OCI-LY7 (cell line): ENCODE measurements around the gene RARA. TPM values are rescaled to one million over a fixed set of nuclear protein-coding genes. Genes with fewer than 3 reads are reported as not detected.

Experiments used
- BruUV-seq: library from RNA; stranded (reverse); fragments of 400-500 nt; replicated peaks from 2 replicates; lab custom pipeline; 2021; lab: Mats Ljungman, UMichigan
- CTCF ChIA-PET: fragments of 300-600 bp; sonication (Branson Sonifier 250); formaldehyde crosslinking; loops from one replicate; lab custom pipeline; 2022; ENCODE audit warnings: antibody characterized with exemption; ENCODE audit not compliant: unreplicated experiment; lab: Charles Lee
- POLR2A ChIA-PET: fragments of 300-600 bp; sonication (Branson Sonifier 250); formaldehyde crosslinking; loops from one replicate; lab custom pipeline; 2022; ENCODE audit warnings: antibody characterized with exemption; lab: Charles Lee
- DNase-seq: peaks from one replicate; pipeline ENCODE4 v3.0.0-alpha.2; 2015; ENCODE audit warnings: low spot score
- H2AFZ ChIP-seq: fragments of 200-600 bp; sonication (generic), shearing (Covaris generic); 2 replicates; pipeline ENCODE4 v1.6.1; 2014; ENCODE audit warnings: mild to moderate bottlenecking, antibody characterized with exemption, low read length, moderate library complexity
- H3K27ac ChIP-seq: fragments of 200-600 bp; sonication (generic); 2 replicates; pipeline ENCODE4 v1.5.1; 2014; ENCODE audit warnings: mixed run types, low read depth, mild to moderate bottlenecking, moderate library complexity, low read length, inconsistent platforms; ENCODE audit not compliant: poor library complexity, severe bottlenecking
- H3K36me3 ChIP-seq: fragments of 200-600 bp; sonication (generic); 2 replicates; pipeline ENCODE4 v1.6.1; 2014; ENCODE audit warnings: mild to moderate bottlenecking, antibody characterized with exemption, low read length, moderate library complexity, mixed read lengths; ENCODE audit not compliant: insufficient read depth
- H3K4me1 ChIP-seq: fragments of 200-600 bp; sonication (generic); 2 replicates; pipeline ENCODE4 v1.5.1; 2014; ENCODE audit warnings: mild to moderate bottlenecking, low read length; ENCODE audit not compliant: insufficient read depth, poor library complexity, severe bottlenecking
- H3K4me2 ChIP-seq: fragments of 200-600 bp; sonication (generic); 2 replicates; pipeline ENCODE4 v1.6.1; 2014; ENCODE audit warnings: mild to moderate bottlenecking, low read length
- H3K4me3 ChIP-seq: fragments of 200-600 bp; sonication (generic); 2 replicates; pipeline ENCODE4 v1.5.1; 2014; ENCODE audit warnings: mild to moderate bottlenecking, low read depth, low read length; ENCODE audit not compliant: poor library complexity, severe bottlenecking
- H3K79me2 ChIP-seq: fragments of 200-600 bp; sonication (generic); 2 replicates; pipeline ENCODE4 v1.6.1; 2016; ENCODE audit warnings: low read depth, mild to moderate bottlenecking, low read length, moderate library complexity, mixed read lengths; ENCODE audit not compliant: insufficient read depth
- H3K9me2 ChIP-seq: fragments of 200-600 bp; sonication (generic); 2 replicates; pipeline ENCODE4 v1.6.1; 2016; ENCODE audit warnings: mild to moderate bottlenecking, low read length, mixed read lengths; ENCODE audit not compliant: insufficient read depth
- H3K9me3 ChIP-seq: fragments of 200-600 bp; sonication (generic); 2 replicates; pipeline ENCODE4 v1.6.1; 2014; ENCODE audit warnings: mild to moderate bottlenecking, mixed run types, low read length, mixed read lengths
- H4K20me1 ChIP-seq: fragments of 200-600 bp; sonication (generic); 2 replicates; pipeline ENCODE4 v1.6.1; 2014; ENCODE audit warnings: mild to moderate bottlenecking, antibody characterized with exemption, low read length, moderate library complexity, mixed read lengths; ENCODE audit not compliant: insufficient read depth
- EZH2phosphoT487 ChIP-seq: fragments of 200-600 bp; sonication (generic); IDR thresholded peaks from 2 replicates; pipeline ENCODE4 v1.6.1; 2018; ENCODE audit warnings: low read depth, borderline replicate concordance, mild to moderate bottlenecking, mixed run types, antibody characterized with exemption, low read length, moderate library complexity, mixed read lengths
- intact Hi-C: fragments of 100-400 bp; cut with micrococcal nuclease; formaldehyde crosslinking; loops from one replicate; pipeline ENCODE4 v1.10.0; 2022; ENCODE audit not compliant: unreplicated experiment
- total RNA-seq, 2 experiments: library from RNA; depleted of rRNA in 1 of 2; stranded (reverse); fragments of >200 nt in 1 of 2; shearing (Covaris generic) in 1 of 2; gene quantifications; 2 replicates each; pipeline ENCODE4 v1.2.3, GENCODE V29; 2014 to 2022
- TF ChIP-seq, protein P1 (sequence below): fragments of 200-600 bp; sonication (generic); conservative IDR thresholded peaks from 2 replicates; pipeline ENCODE4 v1.5.1; 2014; ENCODE audit warnings: mild to moderate bottlenecking, antibody characterized with exemption, low read length, moderate library complexity, mixed read lengths

The RARA gene
- total RNA-seq, 2 experiments from 2014 or later: 3.1 to 8.6 TPM

DNA sequence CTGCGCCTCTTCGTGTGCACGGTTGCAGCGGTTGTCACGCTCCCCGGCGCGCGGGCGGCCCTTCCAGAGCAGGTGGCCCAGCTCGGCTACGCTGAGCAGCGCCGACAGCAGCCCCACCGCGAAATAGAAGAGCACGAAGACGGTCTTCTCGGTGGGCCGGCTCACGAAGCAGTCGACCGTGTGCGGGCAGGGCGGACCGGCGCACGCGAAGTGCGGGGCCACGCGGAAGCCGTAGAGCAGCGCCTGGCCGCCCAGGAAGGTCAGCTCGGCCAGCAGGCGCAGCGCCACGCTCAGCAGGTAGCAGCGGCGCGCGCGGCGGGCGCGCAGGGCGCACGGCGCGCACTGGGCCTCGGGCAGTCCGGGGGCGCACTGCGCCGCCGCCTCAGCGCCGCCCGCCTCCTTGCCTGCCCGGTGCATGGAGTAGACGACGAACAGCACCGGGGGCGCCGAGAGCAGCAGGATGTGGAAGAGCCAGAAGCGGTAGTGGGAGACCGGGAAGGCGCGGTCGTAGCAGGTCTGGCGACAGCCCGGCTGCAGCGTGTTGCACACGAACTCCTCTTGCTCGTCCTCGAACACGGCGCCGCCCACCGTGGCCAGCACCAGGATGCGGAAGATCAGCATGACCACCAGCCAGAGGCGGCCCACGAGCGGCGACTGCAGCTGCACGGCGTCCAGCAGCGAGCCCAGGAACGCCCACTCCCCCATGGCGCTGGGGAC, 54.3 kb downstream of the RARA start:
- Histone ChIP-seq H3K79me2 (no peaks in the 10 kb centered on the region), H3K9me2 (no peaks in the 10 kb centered on the region), H3K27ac (no peak overlapping the region), H3K4me3 (peak overlapping the region; percentile 53), H3K36me3 (no peaks in the 10 kb centered on the region), H2AFZ (no peak overlapping the region), H3K4me2 (peak overlapping the region; percentile 69; the same call in 1 of the 2 replicates), H3K4me1 (peaks cover 4% of the 10 kb centered on the region), H4K20me1 (no peaks in the 10 kb centered on the region), H3K9me3 (no peaks in the 10 kb centered on the region)
- intact Hi-C loops: no loop called here
- ChIA-PET POLR2A (no interaction called here), CTCF (interaction anchor here (0.6 kb wide), 1 partner anchor 23 kb away, joined by 3 read pairs; no protein-coding TSS in a partner anchor)
- TF ChIP-seq, protein P1, sequence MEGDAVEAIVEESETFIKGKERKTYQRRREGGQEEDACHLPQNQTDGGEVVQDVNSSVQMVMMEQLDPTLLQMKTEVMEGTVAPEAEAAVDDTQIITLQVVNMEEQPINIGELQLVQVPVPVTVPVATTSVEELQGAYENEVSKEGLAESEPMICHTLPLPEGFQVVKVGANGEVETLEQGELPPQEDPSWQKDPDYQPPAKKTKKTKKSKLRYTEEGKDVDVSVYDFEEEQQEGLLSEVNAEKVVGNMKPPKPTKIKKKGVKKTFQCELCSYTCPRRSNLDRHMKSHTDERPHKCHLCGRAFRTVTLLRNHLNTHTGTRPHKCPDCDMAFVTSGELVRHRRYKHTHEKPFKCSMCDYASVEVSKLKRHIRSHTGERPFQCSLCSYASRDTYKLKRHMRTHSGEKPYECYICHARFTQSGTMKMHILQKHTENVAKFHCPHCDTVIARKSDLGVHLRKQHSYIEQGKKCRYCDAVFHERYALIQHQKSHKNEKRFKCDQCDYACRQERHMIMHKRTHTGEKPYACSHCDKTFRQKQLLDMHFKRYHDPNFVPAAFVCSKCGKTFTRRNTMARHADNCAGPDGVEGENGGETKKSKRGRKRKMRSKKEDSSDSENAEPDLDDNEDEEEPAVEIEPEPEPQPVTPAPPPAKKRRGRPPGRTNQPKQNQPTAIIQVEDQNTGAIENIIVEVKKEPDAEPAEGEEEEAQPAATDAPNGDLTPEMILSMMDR: no peak
- no peak for TF ChIP-seq EZH2phosphoT487
- no TSS peak for BruUV-seq
- DNase-seq: no peak

DNA sequence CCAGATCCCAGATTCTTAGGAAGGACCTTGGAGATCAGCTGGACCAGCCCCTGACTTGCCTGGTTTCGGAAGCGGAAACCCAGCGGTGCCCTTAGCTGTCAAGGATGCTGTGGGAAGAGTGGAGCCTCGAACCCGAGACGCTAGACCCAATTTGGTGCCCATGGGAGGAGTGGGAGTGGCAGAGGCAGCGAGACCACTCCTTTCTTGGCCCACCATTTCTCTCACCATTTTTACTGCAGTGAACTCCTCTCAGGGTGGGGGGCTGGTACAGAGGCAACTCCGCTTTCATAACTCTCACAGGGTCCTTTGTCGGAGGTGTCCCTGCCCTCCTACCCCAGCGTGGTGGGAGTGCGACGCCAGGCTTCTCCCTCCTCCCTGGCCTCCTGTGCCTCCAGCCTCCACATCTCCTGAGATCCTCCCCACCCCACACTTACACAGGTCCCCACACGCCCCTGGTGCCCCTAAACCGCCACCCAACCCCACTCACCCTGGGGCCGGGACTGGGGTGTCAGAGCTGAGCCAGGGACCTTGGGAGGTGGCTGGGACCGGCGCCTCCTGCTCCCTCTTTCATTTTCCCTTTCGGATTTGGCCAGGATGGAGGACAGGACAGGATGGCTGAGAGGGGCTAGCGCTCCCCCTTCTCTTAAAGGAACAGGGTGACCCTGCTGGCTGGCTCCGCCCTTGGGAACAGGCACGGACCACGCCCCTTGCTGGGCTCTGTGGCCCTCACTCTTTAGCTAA, 55.3 kb downstream of the RARA start, which contains the start of gene GJD3:
Gene GJD3 (minus strand): TSS at position 617 of the 741 bp plus-strand sequence. CDS start 922 bp downstream, outside the sequence.
- BruUV-seq: no TSS peak
- H3K27ac ChIP-seq: no peak within 1 kb of the TSS
- no peaks in the 10 kb centered on the region for H3K36me3 ChIP-seq
- ChIA-PET POLR2A (interaction anchor here (0.6 to 1.2 kb wide), 3 partner anchors 15 to 55 kb away, joined by 3 read pairs; no protein-coding TSS in a partner anchor), CTCF (no interaction called here)
- H3K4me3 ChIP-seq: no peak within 1 kb of the TSS
- H3K4me1 ChIP-seq: no peaks in the 10 kb centered on the region
- no peaks in the 10 kb centered on the region for H3K9me2 ChIP-seq
- intact Hi-C loops: no loop called here
- DNase-seq: no peak
- no peaks in the 10 kb centered on the region for H4K20me1 ChIP-seq
- H2AFZ ChIP-seq: no peak within 1 kb of the TSS
- TF ChIP-seq, protein P1: no peak
- no peaks in the 10 kb centered on the region for H3K79me2 ChIP-seq
- no peaks in the 10 kb centered on the region for H3K9me3 ChIP-seq
- H3K4me2 ChIP-seq: no peak within 1 kb of the TSS
